CD4-positive, alpha-beta T cell (primary cell): ENCODE data around the gene SV2C. TPM values are rescaled to one million over a fixed set of nuclear protein-coding genes. Genes with fewer than 3 reads are reported as not detected.

Experiments used
- ATAC-seq: fragments of 200-7000 bp; cut with Tn5 transposase; one replicate; pipeline ENCODE4 v1.10.0; 2022; ENCODE audit warnings: mild to moderate bottlenecking; ENCODE audit not compliant: poor library complexity
- CTCF ChIA-PET: fragments of 350-600 bp; sonication (Branson Sonifier 250); formaldehyde crosslinking; loops from one replicate; lab custom pipeline; 2021; ENCODE audit warnings: antibody characterized with exemption, inconsistent platforms; lab: Charles Lee
- POLR2A ChIA-PET: fragments of 350-600 bp; sonication (Branson Sonifier 250); formaldehyde crosslinking; loops from one replicate; lab custom pipeline; 2021; ENCODE audit warnings: antibody characterized with exemption, inconsistent platforms; lab: Charles Lee
- DNase-seq, 14 experiments: peaks; one replicate each; pipeline ENCODE4 v3.0.0-alpha.2; 2013 to 2020; ENCODE audit warnings: mixed read lengths in 2 of 14
- H3K27ac ChIP-seq, 2 donors: one replicate each; pipeline versions ENCODE4 v1.5.1 to v1.7.0; 2013; ENCODE audit warnings: low read length in 2 of 2, low read depth in 1 of 2, mild to moderate bottlenecking in 1 of 2
- H3K27me3 ChIP-seq, 2 experiments: 1 replicate in 1 of 2; 2 replicates in 1 of 2; pipeline versions ENCODE4 v1.6.1 to v1.7.0; 2013; ENCODE audit warnings: low read length in 2 of 2, control low read depth in 1 of 2, mild to moderate bottlenecking in 1 of 2, moderate library complexity in 1 of 2; ENCODE audit not compliant: insufficient read depth in 2 of 2, control insufficient read depth in 1 of 2
- H3K36me3 ChIP-seq: one replicate; pipeline ENCODE4 v1.6.1; 2013; ENCODE audit warnings: low read length, control low read depth; ENCODE audit not compliant: insufficient read depth
- H3K4me1 ChIP-seq: one replicate; pipeline ENCODE4 v1.6.1; 2013; ENCODE audit warnings: low read length, control low read depth; ENCODE audit not compliant: insufficient read depth
- H3K4me3 ChIP-seq: one replicate; pipeline ENCODE4 v1.5.1; 2013; ENCODE audit warnings: mild to moderate bottlenecking, low read length, moderate library complexity
- H3K9me3 ChIP-seq, 2 experiments: 1 replicate in 1 of 2; 2 replicates in 1 of 2; pipeline versions ENCODE4 v1.6.1 to v1.7.0; 2013; ENCODE audit warnings: low read length in 2 of 2, mild to moderate bottlenecking in 2 of 2, control low read depth in 1 of 2, moderate library complexity in 1 of 2; ENCODE audit not compliant: control insufficient read depth in 1 of 2, insufficient read depth in 1 of 2
- H3K27ac Mint-ChIP-seq: one replicate; pipeline ENCODE4 v1.8.0; 2020; ENCODE audit warnings: mixed read lengths
- H3K27me3 Mint-ChIP-seq: one replicate; pipeline ENCODE4 v1.8.0; 2021; ENCODE audit warnings: mixed read lengths
- H3K36me3 Mint-ChIP-seq: one replicate; pipeline ENCODE4 v1.8.0; 2021; ENCODE audit warnings: low read depth, mixed read lengths
- H3K4me1 Mint-ChIP-seq: one replicate; pipeline ENCODE4 v1.8.0; 2021; ENCODE audit warnings: low read depth, mixed read lengths
- H3K4me3 Mint-ChIP-seq: one replicate; pipeline ENCODE4 v1.8.0; 2020; ENCODE audit warnings: mild to moderate bottlenecking, mixed read lengths
- H3K9me3 Mint-ChIP-seq: one replicate; pipeline ENCODE4 v1.8.0; 2020; ENCODE audit warnings: mixed read lengths
- intact Hi-C, 2 experiments: fragments of 100-400 bp; cut with DNase I in 1 of 2; cut with micrococcal nuclease in 1 of 2; formaldehyde crosslinking; loops; one replicate each; pipeline versions ENCODE4 v1.15.1 to v1.9.0; 2023 to 2025; cut with DNase I, micrococcal nuclease
- total RNA-seq, 174 experiments: library from RNA in 2 of 174; stranded (reverse) in 2 of 174; gene quantifications; one replicate each; pipeline ENCODE4 v1.2.3 and lab custom pipeline; 2021 to 2026
- TF ChIP-seq, protein P1 (sequence below): fragments of 200-600 bp; IDR thresholded peaks from one replicate; pipeline ENCODE4 v1.8.0; 2022; ENCODE audit warnings: antibody characterized with exemption, mild to moderate bottlenecking

The SV2C gene
- total RNA-seq, 2 experiments from 2014 or later = 0.03 to 0.08 TPM

DNA sequence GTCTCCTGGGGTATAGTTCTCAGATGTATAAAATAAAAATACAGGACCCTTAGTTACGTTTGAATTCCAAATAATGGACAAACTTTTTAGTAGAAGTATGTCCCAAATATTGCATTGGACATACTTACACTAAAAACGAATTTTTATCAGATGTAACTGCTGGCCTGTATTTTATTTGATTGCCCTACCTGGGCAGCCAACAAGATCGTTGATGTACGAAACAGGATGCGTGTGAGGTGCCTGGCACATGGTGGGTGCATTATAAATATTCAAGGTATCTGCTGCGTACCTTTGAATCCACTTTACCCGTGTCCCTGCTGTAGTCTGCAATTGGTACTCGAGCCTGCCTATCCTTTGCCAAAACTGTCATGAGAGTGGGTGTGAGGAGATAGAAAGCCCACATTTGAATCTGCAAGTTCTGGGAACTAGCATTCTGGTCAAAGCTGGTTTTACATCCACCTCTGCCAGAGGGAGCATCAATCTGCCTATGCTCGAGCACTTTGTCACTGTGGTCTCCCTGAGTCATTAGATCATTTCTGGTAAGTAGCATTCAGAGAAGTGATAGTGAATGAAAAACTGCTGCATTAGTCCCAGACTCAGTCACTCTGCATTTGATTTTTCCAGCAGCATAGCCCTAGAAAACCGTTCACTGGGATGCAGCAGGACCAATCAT is 186.2 kb downstream of the SV2C start:
- no peaks in the 10 kb centered on the region for H3K27me3 Mint-ChIP-seq
- ChIA-PET POLR2A (no interaction called here), CTCF (no interaction called here)
- H3K36me3 ChIP-seq = no peaks in the 10 kb centered on the region
- no peaks in the 10 kb centered on the region for H3K9me3 Mint-ChIP-seq
- intact Hi-C loops = no loop called here
- H3K27ac ChIP-seq = no peak overlapping the region
- H3K4me3 Mint-ChIP-seq = no peak overlapping the region
- peaks cover 0 to 5% of the 10 kb centered on the region in 2 experiments for H3K9me3 ChIP-seq
- no peak overlapping the region for H3K4me3 ChIP-seq
- H3K4me1 Mint-ChIP-seq = no peaks in the 10 kb centered on the region
- H3K4me1 ChIP-seq = no peaks in the 10 kb centered on the region
- H3K27me3 ChIP-seq = no peaks in the 10 kb centered on the region
- TF ChIP-seq, protein P1, sequence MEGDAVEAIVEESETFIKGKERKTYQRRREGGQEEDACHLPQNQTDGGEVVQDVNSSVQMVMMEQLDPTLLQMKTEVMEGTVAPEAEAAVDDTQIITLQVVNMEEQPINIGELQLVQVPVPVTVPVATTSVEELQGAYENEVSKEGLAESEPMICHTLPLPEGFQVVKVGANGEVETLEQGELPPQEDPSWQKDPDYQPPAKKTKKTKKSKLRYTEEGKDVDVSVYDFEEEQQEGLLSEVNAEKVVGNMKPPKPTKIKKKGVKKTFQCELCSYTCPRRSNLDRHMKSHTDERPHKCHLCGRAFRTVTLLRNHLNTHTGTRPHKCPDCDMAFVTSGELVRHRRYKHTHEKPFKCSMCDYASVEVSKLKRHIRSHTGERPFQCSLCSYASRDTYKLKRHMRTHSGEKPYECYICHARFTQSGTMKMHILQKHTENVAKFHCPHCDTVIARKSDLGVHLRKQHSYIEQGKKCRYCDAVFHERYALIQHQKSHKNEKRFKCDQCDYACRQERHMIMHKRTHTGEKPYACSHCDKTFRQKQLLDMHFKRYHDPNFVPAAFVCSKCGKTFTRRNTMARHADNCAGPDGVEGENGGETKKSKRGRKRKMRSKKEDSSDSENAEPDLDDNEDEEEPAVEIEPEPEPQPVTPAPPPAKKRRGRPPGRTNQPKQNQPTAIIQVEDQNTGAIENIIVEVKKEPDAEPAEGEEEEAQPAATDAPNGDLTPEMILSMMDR = no peak
- H3K36me3 Mint-ChIP-seq = no peaks in the 10 kb centered on the region
- DNase-seq (no peak), ATAC-seq (no peak)
- H3K27ac Mint-ChIP-seq = no peak overlapping the region

DNA sequence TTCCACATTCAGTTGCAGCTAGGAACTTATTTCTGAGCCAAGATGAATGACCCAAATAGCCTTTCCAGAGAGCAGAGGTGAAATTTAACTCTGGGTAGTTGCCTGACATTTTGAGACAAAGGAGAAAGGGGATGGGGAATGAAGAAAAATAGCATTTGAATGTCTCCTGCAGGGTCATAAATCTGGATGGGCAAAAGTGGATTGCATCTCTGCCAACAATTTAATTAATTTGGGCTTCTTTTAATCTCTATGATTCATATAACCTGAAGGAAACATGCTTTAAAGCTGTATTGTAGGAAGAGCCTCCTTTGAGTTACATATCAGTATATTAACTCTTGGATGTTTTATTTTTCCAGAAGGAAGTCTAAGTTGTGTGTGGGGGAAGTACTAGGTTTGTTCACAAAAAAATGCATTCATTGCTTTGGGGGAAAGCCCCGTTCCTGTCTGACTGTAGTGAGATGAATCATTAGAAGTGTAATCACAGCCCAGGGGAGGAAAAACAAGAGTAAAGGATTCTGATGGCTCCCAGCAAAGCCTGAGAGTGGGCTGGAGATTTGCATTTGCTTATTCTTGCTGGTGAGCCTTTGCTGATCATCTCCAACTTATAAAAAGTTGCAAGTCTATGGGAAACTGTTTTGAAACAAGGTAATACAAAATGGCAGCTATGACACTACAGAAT is 186.9 kb downstream of the SV2C start:
- Histone ChIP-seq H3K4me3 (no peak overlapping the region), H3K9me3 (no peaks in the 10 kb centered on the region), H3K36me3 (no peaks in the 10 kb centered on the region), H3K27ac (no peak overlapping the region), H3K4me1 (no peaks in the 10 kb centered on the region), H3K27me3 (no peaks in the 10 kb centered on the region)
- ChIA-PET POLR2A (interaction anchor here (0.7 kb wide), 1 partner anchor 12 kb away, joined by 3 read pairs; no protein-coding TSS in a partner anchor), CTCF (no interaction called here)
- Mint-ChIP-seq H3K36me3 (no peaks in the 10 kb centered on the region), H3K4me1 (no peaks in the 10 kb centered on the region), H3K27ac (no peak overlapping the region), H3K27me3 (no peaks in the 10 kb centered on the region), H3K9me3 (no peaks in the 10 kb centered on the region), H3K4me3 (no peak overlapping the region)
- intact Hi-C loops = no loop called here
- TF ChIP-seq, protein P1 = no peak
- DNase-seq = peak in 2 of 14 experiments; percentile 34 to 42
- no peak for ATAC-seq

DNA sequence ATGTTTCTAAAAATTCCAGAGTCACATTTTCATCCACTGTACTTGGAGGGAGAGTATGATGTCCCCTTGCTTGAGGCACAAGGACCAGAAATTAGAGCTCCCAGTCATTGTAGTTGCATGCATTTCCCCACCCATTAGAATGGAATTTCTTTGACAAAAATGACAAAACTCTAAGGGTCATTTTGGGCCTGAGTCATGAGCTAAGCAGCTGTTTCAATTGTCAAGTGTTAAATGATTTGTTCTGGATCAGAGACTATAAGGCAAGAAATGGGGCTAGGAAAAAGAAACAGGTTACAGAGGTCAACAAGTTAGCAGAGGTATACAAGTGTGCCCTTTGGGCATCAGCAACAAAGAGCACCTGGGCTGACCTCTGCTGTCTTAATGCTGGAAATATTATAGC is 188.7 kb downstream of the SV2C start:
- POLR2A ChIA-PET = no interaction called here
- H3K27me3 Mint-ChIP-seq = no peaks in the 10 kb centered on the region
- TF ChIP-seq, protein P1 = no peak
- Histone ChIP-seq H3K9me3 (no peaks in the 10 kb centered on the region), H3K36me3 (no peaks in the 10 kb centered on the region), H3K27me3 (no peaks in the 10 kb centered on the region), H3K4me3 (no peak overlapping the region), H3K27ac (no peak overlapping the region), H3K4me1 (no peaks in the 10 kb centered on the region)
- intact Hi-C loops = no loop called here
- no peak for ATAC-seq
- DNase-seq = no peak
- H3K9me3 Mint-ChIP-seq = no peaks in the 10 kb centered on the region
- H3K27ac Mint-ChIP-seq = no peak overlapping the region
- CTCF ChIA-PET = interaction anchor here (0.7 kb wide), 1 partner anchor 47 kb away, joined by 3 read pairs; no protein-coding TSS in a partner anchor
- no peaks in the 10 kb centered on the region for H3K36me3 Mint-ChIP-seq
- no peaks in the 10 kb centered on the region for H3K4me1 Mint-ChIP-seq
- H3K4me3 Mint-ChIP-seq = no peak overlapping the region
